H9 (cell line): ENCODE data around the gene SMYD1. TPM values are rescaled to one million over a fixed set of nuclear protein-coding genes. Genes with fewer than 3 reads are reported as not detected.

Experiments
- DNase-seq: peaks from one replicate; pipeline ENCODE4 v3.0.0-alpha.2; 2017
- H2AFZ ChIP-seq: one replicate; pipeline ENCODE4 v1.6.1; 2013; ENCODE audit warnings: mild to moderate bottlenecking, low read length, control low read depth, moderate library complexity
- H2AK5ac ChIP-seq: 2 replicates; pipeline ENCODE4 v1.6.1; 2013; ENCODE audit warnings: low read length, control low read depth, mixed read lengths; ENCODE audit not compliant: insufficient read length
- H2BK120ac ChIP-seq: one replicate; pipeline ENCODE4 v1.6.1; 2013; ENCODE audit warnings: low read depth, mild to moderate bottlenecking, low read length, control low read depth, inconsistent platforms; ENCODE audit not compliant: poor library complexity, severe bottlenecking
- H2BK12ac ChIP-seq: 2 replicates; pipeline ENCODE4 v1.6.1; 2013; ENCODE audit warnings: low read length, control low read depth, mixed read lengths, low read depth; ENCODE audit not compliant: insufficient read length
- H2BK15ac ChIP-seq: 2 replicates; pipeline ENCODE4 v1.6.1; 2013; ENCODE audit warnings: low read depth, low read length, control low read depth
- H2BK20ac ChIP-seq: one replicate; pipeline ENCODE4 v1.6.1; 2013; ENCODE audit warnings: low read depth, mild to moderate bottlenecking, low read length, control low read depth, inconsistent platforms; ENCODE audit not compliant: poor library complexity, severe bottlenecking
- H2BK5ac ChIP-seq: 2 replicates; pipeline ENCODE4 v1.6.1; 2013; ENCODE audit warnings: low read length, control low read depth, mixed read lengths; ENCODE audit not compliant: insufficient read length
- H3K14ac ChIP-seq: 2 replicates; pipeline ENCODE4 v1.6.1; 2013; ENCODE audit warnings: low read length, control low read depth; ENCODE audit not compliant: insufficient read depth
- H3K18ac ChIP-seq: 2 replicates; pipeline ENCODE4 v1.6.1; 2013; ENCODE audit warnings: low read depth, mild to moderate bottlenecking, mixed read lengths, low read length, control low read depth; ENCODE audit not compliant: insufficient read length
- H3K23ac ChIP-seq: 2 replicates; pipeline ENCODE4 v1.6.1; 2013; ENCODE audit warnings: low read length, control low read depth, mixed read lengths, low read depth; ENCODE audit not compliant: insufficient read length
- H3K23me2 ChIP-seq: 2 replicates; pipeline ENCODE4 v1.6.1; 2013; ENCODE audit warnings: low read depth, mild to moderate bottlenecking, mixed read lengths, low read length, control low read depth; ENCODE audit not compliant: insufficient read length, poor library complexity, severe bottlenecking
- H3K27ac ChIP-seq: 2 replicates; pipeline ENCODE4 v1.5.1; 2013; ENCODE audit warnings: low read length, control low read depth, mixed read lengths, low read depth; ENCODE audit not compliant: insufficient read length
- H3K27me3 ChIP-seq: 2 replicates; pipeline ENCODE4 v1.6.1; 2013; ENCODE audit warnings: low read length, control low read depth, inconsistent platforms; ENCODE audit not compliant: insufficient read depth
- H3K4ac ChIP-seq: 2 replicates; pipeline ENCODE4 v1.6.1; 2013; ENCODE audit warnings: low read depth, mild to moderate bottlenecking, control low read depth, inconsistent platforms, low read length, moderate library complexity
- H3K4me1 ChIP-seq: 2 replicates; pipeline ENCODE4 v1.6.1; 2013; ENCODE audit warnings: low read length, control low read depth, inconsistent platforms; ENCODE audit not compliant: insufficient read depth
- H3K4me2 ChIP-seq: 2 replicates; pipeline ENCODE4 v1.6.1; 2013; ENCODE audit warnings: low read length, control low read depth, mixed read lengths; ENCODE audit not compliant: insufficient read length, insufficient read depth
- H3K56ac ChIP-seq: 2 replicates; pipeline ENCODE4 v1.6.1; 2013; ENCODE audit warnings: low read depth, mild to moderate bottlenecking, mixed read lengths, low read length, control low read depth; ENCODE audit not compliant: insufficient read length
- H3K79me1 ChIP-seq: 2 replicates; pipeline ENCODE4 v1.6.1; 2013; ENCODE audit warnings: low read depth, mild to moderate bottlenecking, moderate library complexity, low read length, control low read depth, inconsistent platforms; ENCODE audit not compliant: insufficient read depth, poor library complexity, severe bottlenecking
- H3K79me2 ChIP-seq: 2 replicates; pipeline ENCODE4 v1.6.1; 2013; ENCODE audit warnings: low read length, control low read depth, inconsistent platforms; ENCODE audit not compliant: insufficient read depth
- H3K9ac ChIP-seq: 2 replicates; pipeline ENCODE4 v1.6.1; 2013; ENCODE audit warnings: low read length, control low read depth, mixed read lengths; ENCODE audit not compliant: insufficient read length; ENCODE audit errors: extremely low read depth
- H3K9me3 ChIP-seq: one replicate; pipeline ENCODE4 v1.6.1; 2013; ENCODE audit warnings: low read depth, low read length, inconsistent platforms; ENCODE audit not compliant: control insufficient read depth
- H3T11ph ChIP-seq: one replicate; pipeline ENCODE4 v1.6.1; 2013; ENCODE audit warnings: mild to moderate bottlenecking, low read length, control low read depth, inconsistent platforms
- H4K20me1 ChIP-seq: one replicate; pipeline ENCODE4 v1.6.1; 2013; ENCODE audit not compliant: control insufficient read depth, insufficient read length, insufficient read depth
- H4K5ac ChIP-seq: 2 replicates; pipeline ENCODE4 v1.6.1; 2013; ENCODE audit warnings: low read depth, mild to moderate bottlenecking, mixed read lengths, low read length, control low read depth; ENCODE audit not compliant: insufficient read length
- H4K8ac ChIP-seq: replicated peaks from 2 replicates; pipeline ENCODE4 v1.6.1; 2013; ENCODE audit warnings: low read length, control low read depth, mixed read lengths, low read depth; ENCODE audit not compliant: insufficient read length
- H4K91ac ChIP-seq: 2 replicates; pipeline ENCODE4 v1.6.1; 2013; ENCODE audit warnings: low read depth, mild to moderate bottlenecking, moderate library complexity, mixed read lengths, low read length, control low read depth; ENCODE audit not compliant: insufficient read length
- H3K27ac Mint-ChIP-seq, 3 experiments: 2 replicates in 2 of 3; 3 replicates in 1 of 3; pipeline ENCODE4 v1.8.0; 2020 to 2021; ENCODE audit warnings: mixed read lengths in 3 of 3, mild to moderate bottlenecking in 1 of 3, moderate library complexity in 1 of 3
- H3K27me3 Mint-ChIP-seq: 2 replicates; pipeline ENCODE4 v1.8.0; 2021; ENCODE audit warnings: low read depth, mild to moderate bottlenecking, moderate library complexity, mixed read lengths
- H3K36me3 Mint-ChIP-seq, 3 experiments: 2 replicates in 2 of 3; 3 replicates in 1 of 3; pipeline ENCODE4 v1.8.0; 2020 to 2021; ENCODE audit warnings: low read depth in 3 of 3, mixed read lengths in 3 of 3; ENCODE audit not compliant: insufficient read depth in 1 of 3
- H3K4me1 Mint-ChIP-seq, 2 experiments: 2 replicates each; pipeline ENCODE4 v1.8.0; 2020; ENCODE audit warnings: mixed read lengths in 2 of 2
- H3K4me3 Mint-ChIP-seq, 2 experiments: 2 replicates in 1 of 2; 3 replicates in 1 of 2; pipeline ENCODE4 v1.8.0; 2020 to 2021; ENCODE audit warnings: mild to moderate bottlenecking in 2 of 2, mixed read lengths in 2 of 2, moderate library complexity in 1 of 2
- H3K9me3 Mint-ChIP-seq, 2 experiments: 2 replicates in 1 of 2; 3 replicates in 1 of 2; pipeline ENCODE4 v1.8.0; 2020; ENCODE audit warnings: mild to moderate bottlenecking in 2 of 2, mixed read lengths in 2 of 2, moderate library complexity in 1 of 2
- CTCF ChIP-seq: fragments of 200-600 bp; sonication (generic); conservative IDR thresholded peaks from 3 replicates; pipeline ENCODE4 v1.8.0; 2021; ENCODE audit warnings: antibody characterized with exemption, mild to moderate bottlenecking
- WGBS: extraction: QIAGEN DNeasy Blood & Tissue Kit; methylation state at CpG from one replicate; pipeline ENCODE4 v1.1.7; 2013; ENCODE audit warnings: missing lambda C conversion rate, low lambda C conversion rate, mixed read lengths; ENCODE audit not compliant: insufficient read length; ENCODE audit errors: extremely low coverage; 5-methylcytosine and 5-hydroxymethylcytosine counted together
- total RNA-seq: library from RNA; stranded (reverse); gene quantifications from 2 replicates; pipeline ENCODE4 v1.2.1, GENCODE V29; 2021

Gene SMYD1
- total RNA-seq, 1 experiment from 2014 or later = not detected

GRCh38 chr2:88055371-88056128 is 12.1 kb upstream of the SMYD1 start, which contains the start of gene KRCC1:
TSS of gene KRCC1 (minus strand) at chr2:88055783. CDS start at chr2:88028563, 27,220 bp downstream.
- Histone ChIP-seq H3K9me3 (no peaks in the 10 kb centered on the region), H2BK120ac (no peak within 1 kb of the TSS), H3K27me3 (no peaks in the 10 kb centered on the region), H3K27ac (no peak within 1 kb of the TSS), H3K79me2 (no peaks in the 10 kb centered on the region; the same call in 1 of the 2 replicates), H3K23ac (no peak within 1 kb of the TSS), H2BK5ac (no peak within 1 kb of the TSS), H4K8ac (no peak within 1 kb of the TSS), H4K20me1 (no peaks in the 10 kb centered on the region), H3K18ac (peak within 1 kb of the TSS; percentile 79), H3K4me1 (no peaks in the 10 kb centered on the region; the same call in 1 of the 2 replicates), H3K79me1 (peaks cover 4% of the 10 kb centered on the region), H3T11ph (no peak within 1 kb of the TSS), H3K4me2 (peak within 1 kb of the TSS; percentile 85), H3K56ac (no peak within 1 kb of the TSS), H4K5ac (no peak within 1 kb of the TSS), H2AK5ac (no peak within 1 kb of the TSS), H3K14ac (peak within 1 kb of the TSS; percentile 97), H3K9ac (peak within 1 kb of the TSS; percentile 93), H4K91ac (no peak within 1 kb of the TSS), H2BK15ac (no peak within 1 kb of the TSS), H2BK20ac (no peak within 1 kb of the TSS), H3K23me2 (no peaks in the 10 kb centered on the region), H2BK12ac (no peak within 1 kb of the TSS), H3K4ac (peak within 1 kb of the TSS; percentile 11; the same call in 1 of the 2 replicates), H2AFZ (no peak within 1 kb of the TSS)
- DNase-seq = peak; percentile 96
- peaks cover 2 to 9% (median 3%) of the 10 kb centered on the region in 3 experiments; a peak in 5 of 7 replicates for H3K36me3 Mint-ChIP-seq
- peak within 1 kb of the TSS; percentile 75 to 99 (median 98) for H3K27ac Mint-ChIP-seq
- peaks cover 24 to 26% of the 10 kb centered on the region in 2 experiments for H3K4me1 Mint-ChIP-seq
- H3K4me3 Mint-ChIP-seq = peak within 1 kb of the TSS; percentile 95
- no CpG with 5 or more reads among the region's 77 CpGs for WGBS
- no peaks in the 10 kb centered on the region; the same call in 1 of the 2 replicates for H3K27me3 Mint-ChIP-seq
- TF ChIP-seq CTCF = no peak
- no peaks in the 10 kb centered on the region; a peak in 2 of 5 replicates for H3K9me3 Mint-ChIP-seq
